GM19239 (cell line): ENCODE data around the gene RFC2.
"Not testable (repeated sequence)": the region's sequence is repeated elsewhere in the genome, so short reads cannot be mapped to it uniquely, and the experiment has no call there.

Experiments used
- DNase-seq: peaks from one replicate; pipeline ENCODE4 v3.0.0; 2011; ENCODE audit warnings: low spot score; ENCODE audit not compliant: insufficient read length
- FAIRE-seq: peaks from 2 replicates; lab custom pipeline; 2011; peaks lifted over from hg19 to GRCh38; lab: Jason Lieb, UNC

RFC2 gene

DNA sequence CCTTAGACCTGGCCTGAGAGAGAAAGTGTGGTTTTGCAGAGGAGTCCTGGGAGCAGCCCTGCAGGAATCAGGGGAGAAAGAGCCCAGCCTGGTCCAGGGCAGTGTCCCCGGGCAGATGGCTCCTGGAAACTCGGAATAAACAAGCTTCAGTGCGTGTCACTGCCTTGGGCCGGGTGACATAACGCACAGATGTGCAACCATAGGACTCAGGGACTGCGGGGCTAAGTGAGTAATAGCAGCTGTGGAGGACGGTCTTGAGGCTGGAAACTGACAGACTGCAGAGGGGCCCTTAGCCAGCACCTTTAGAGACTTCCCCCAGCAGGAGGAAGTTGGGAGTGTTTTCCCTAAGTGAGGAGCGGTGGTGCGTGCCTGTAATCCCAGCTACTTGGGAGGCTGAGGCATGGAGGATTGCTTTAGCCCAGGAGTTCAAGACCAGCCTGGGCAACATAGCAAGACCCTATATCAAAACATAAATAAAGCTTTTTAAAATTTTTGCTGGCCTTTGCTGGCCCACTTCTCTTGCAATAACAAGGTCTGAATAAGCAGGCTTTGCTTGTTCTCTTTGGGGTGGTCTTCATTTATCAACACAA, 29.8 kb upstream of the RFC2 start:
- FAIRE-seq (no peak), DNase-seq (no peak)

DNA sequence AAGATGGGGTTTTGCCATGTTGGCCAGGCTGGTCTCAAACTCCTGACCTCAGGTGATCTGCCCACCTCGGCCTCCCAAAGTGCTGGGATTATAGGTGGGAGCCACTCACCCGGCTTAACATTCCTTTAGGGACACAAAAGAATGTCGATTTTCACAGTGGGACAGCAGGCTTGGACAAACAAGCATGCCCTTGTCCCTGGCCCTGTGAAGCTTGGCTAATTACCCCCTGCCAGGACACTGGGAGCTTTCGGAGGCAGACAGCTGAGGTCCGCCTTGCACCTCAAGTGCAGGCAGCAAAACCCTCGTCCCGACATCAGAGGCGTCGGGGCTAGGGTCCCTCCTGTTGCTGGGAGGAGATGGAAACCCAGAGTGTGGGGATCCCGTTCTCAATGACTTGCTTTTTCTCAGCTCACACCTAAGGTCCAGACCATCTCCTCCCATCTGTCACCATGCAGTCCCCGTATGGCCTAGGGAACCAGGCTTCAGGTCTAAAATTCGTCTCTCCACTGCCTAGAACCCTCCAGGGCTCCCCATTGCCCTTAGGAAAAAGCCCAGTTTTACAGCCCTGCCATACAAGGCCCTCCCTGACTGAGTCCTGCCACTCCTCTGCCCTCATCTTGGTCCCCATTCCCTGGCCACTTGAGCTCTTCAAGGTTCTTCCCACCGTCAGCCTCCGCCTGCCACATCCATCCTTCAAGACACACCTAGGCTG, 28.7 kb upstream of the RFC2 start:
- DNase-seq (no peak), FAIRE-seq (no peak)

DNA sequence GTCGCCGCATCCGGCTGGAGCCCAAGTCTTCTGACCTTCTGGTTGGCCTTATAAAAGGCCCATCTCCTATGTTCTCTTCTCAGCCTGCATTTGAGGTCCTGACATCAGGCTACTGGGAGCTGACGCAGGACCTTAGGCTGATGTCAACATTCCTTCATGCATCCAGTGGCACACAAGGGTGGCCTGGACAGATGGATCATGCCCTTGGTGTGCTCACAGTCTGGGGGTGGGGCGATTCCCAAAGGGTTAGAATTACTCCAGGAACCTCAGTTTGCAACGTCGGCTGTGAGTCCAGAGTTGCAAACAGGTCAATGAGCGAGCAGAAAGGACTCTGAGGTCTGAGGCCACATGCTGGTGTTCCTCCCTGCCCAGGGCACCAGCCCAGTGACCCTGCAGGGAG, 26.8 kb upstream of the RFC2 start:
- DNase-seq (no peak), FAIRE-seq (no peak)

DNA sequence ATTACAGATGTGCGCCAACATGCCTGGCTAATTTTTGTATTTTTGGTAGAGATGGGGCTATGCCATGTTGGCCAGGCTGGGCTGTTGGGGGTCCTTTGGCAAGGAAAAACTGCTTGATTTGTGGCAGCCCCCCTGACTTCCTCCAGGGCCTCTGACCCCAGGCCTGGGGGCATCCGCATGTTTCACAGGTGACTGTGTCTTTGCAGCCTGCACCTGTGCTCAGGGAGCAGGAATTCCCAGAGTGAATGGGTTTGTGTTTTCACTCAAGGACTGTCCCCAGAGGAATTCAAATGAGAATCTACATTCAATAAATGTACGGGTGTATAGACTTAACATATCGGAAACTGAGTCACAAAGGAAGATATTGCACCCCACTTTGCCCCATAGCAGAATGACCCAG, 23.4 kb upstream of the RFC2 start:
- FAIRE-seq (no peak), DNase-seq (no peak)

DNA sequence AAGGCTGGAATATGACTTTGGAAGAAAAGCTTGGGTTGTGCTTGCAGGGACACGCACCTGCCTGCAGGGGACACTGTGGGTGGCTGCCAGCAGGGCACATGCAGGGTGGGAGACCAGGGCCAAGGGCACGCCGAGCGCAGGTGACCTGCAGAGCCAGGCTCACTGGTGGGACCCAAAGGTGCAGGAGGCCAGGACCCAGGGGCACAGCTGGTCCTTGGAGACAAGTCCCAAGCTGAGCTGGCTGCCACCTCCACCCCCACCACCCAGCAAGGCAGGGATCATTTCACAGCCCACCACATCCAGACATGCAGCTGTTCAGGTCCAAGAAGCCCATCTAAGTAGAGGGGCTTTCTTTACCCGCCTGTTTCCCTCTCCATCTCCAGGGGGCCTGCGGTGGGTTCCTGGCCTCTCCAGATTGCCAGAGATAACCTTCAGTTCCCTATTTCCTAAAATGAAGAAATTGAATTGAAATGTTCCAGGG, 21.2 kb upstream of the RFC2 start:
- FAIRE-seq (no peak), DNase-seq (no peak)

DNA sequence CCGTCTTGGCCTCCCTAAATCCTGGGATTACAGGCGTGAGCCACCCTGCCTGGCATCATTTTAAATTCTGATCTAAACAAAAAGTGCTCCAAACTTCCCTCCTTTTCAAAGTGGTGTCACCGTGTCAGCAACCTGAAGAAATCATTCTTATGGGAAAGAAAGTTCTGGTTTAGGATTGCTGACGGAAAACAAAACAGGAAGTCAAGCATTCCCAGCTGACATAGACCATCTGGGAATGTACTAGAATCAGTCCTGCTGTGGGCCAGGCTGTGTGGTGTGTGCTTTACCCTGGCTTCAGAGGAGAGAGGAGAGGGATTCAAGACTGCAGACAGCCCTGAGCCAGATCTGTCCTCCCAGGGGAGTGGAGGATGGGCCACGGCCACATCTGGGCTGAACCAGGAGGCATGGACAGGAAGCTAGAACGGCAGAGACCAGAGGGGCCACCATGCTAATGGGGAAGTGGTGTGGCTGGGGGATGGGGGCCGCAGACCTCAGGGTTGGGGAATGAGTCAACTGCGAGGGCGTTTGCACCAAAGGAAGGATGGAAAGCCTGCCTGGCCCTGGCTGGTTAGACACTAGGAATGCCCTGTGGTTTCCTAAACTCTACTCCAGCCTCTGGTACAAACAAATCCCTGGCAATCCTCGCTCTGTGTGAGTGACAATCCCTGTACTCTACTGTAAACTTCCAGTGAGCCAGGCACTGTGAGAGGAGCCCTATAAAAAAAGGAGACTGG, 18.3 kb upstream of the RFC2 start:
- peak; percentile 80 for DNase-seq
- peak; percentile 95 for FAIRE-seq

DNA sequence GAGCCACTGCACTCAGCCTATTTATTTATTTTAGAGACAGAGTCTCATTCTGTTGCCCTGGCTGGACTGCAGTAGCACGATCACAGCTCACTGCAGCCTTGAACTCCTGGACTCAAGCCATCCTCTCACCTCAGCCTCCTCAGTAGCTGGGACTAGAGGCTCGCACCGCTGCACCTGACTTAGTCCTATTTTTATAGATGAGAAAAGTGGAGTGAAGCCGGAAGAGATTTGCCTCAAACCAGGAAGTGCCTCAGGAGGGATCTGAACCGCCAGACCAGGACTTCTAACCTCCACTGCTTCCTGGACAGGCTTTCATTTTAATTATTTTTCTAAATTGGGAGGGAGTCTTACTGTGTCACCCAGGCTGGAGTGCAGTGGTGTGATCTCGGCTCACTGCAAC, 17.5 kb upstream of the RFC2 start:
- DNase-seq: no peak

DNA sequence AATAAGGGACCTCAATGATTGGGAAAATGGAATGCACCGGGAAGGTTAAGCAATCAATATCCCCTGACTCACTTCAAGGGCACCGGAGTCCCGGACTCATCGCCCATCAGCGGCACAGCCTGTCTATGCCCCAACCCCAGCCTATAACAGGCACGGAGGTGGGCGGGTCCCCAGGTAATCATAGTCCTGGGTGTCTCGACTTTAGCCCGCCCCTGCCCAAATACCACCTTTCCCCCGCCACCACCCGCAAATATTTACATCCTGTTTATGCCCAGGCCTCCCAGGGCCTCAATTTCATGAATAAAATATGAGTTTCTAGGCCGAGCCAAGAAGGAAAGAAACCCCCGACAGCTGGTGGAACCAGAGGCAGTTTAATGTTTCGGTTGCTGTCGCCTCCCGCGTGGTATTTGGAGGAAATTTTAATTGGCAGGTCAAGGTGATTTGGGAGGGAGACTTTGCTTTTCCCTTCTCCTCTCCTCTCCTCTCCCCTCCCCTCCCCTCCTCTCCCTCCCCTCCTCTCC, 15.6 kb upstream of the RFC2 start:
- DNase-seq: peak; percentile 41
- peak; percentile 76 for FAIRE-seq

More for the DNA sequence above, 17.5 kb upstream of the RFC2 start:
- peak; percentile 79 for FAIRE-seq

DNA sequence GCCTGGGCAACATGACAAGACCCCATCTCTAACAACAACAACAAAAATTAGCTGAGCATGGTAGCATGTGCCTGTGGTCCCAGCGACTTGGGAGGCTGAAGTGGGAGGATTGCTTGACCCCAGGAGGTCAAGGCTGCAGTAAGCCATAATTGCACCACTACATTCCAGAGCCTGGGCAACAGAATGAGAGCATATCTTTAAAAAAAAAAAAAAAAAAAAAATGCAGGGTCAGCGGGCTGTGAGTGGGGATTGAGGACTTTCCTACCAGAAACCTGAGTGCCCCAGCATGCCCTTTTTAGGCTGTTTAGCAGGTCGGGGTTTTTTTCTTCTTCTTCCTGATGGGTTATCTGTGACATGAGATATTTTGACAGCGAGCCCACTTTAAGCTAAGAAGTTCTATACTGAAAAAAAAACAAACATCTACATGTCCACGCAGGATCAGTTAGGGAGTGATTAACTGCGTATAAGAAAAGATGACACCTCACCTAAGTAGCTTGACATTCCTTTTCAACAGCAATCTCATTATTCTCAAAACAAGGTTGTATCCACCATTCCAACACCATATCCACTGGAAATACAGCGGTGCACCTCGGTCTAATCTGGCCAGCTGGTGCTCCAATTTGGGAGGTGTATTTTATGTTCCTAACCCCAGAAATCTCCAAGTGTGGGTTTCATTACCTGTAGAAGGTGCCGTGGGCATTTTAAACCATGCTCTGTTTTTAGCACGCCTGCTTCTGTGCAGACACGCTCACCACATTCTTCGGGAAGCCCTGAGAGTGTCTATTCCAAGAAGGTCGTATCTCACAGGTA, 13.8 kb upstream of the RFC2 start:
- DNase-seq: no peak
- FAIRE-seq: no peak

DNA sequence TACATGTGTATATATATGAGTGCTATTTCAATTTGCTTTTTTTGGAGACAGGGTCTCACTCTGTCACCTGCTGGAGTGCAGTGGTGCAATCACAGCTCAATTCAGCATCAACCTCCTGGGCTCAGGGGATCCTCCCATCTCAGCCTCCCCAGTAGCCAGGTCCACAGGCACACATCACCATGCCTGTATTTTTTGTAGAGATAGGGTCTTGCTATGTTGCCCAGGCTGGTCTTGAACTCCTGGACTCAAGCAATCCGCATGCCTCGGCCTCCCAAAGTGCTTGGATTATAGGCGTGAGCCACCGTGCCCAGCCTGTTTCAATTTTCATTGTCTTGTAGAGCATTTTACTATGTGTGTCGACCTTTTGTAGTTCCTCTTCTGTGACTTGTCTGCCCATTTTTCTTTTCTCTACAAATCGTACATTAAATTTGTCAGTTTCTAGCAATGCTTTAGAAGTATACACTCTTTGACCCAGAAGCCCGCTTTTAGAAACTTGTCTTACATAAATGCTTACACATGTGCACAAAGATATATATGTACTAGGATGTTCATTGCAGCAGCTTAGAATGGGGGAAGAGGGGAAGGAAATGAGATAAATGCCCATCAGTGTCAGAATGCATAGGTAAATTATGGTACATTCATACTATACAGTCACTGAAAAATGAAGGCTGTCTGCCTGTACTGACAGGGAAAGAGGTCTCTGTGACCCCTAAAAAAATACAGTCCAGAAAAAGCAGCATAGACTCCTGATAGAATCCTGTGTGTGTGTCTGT, 12.2 kb upstream of the RFC2 start:
- DNase-seq (no peak), FAIRE-seq (peak; percentile 55)

DNA sequence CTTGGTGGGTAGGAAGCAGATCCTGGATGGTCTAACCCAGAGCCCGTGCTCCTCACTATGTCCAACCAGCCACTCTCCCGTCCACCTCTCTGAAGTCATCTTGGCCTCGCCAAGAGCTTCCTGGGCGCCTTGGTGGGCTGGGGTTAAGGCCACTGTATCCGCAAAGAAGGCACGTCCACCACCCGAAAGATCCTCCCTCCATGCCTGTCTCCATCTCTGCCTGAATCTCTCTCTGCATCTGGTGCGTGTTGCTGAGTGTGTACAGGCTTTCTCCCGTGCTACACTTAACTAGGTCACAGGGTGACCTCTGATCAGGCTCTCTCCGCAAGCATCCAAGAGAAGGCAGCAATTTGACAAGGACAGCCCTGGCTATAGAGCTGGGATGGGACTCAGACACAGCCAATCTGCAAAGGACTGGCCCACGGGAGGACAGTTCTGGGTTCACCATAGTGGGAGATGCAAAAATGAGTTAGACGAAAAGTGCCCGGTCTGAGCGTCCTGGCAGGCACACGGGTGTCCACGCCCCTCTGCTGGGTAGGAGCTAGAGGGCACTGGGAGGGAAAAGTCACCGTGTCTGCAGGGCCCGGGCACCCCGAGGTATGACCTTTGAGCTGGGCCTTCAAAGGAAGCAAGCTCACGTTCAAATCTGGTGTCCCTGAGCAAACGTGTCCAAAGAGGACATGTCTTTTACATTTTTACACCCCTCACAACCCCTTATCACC, 9.4 kb upstream of the RFC2 start:
- no peak for FAIRE-seq
- DNase-seq: no peak

DNA sequence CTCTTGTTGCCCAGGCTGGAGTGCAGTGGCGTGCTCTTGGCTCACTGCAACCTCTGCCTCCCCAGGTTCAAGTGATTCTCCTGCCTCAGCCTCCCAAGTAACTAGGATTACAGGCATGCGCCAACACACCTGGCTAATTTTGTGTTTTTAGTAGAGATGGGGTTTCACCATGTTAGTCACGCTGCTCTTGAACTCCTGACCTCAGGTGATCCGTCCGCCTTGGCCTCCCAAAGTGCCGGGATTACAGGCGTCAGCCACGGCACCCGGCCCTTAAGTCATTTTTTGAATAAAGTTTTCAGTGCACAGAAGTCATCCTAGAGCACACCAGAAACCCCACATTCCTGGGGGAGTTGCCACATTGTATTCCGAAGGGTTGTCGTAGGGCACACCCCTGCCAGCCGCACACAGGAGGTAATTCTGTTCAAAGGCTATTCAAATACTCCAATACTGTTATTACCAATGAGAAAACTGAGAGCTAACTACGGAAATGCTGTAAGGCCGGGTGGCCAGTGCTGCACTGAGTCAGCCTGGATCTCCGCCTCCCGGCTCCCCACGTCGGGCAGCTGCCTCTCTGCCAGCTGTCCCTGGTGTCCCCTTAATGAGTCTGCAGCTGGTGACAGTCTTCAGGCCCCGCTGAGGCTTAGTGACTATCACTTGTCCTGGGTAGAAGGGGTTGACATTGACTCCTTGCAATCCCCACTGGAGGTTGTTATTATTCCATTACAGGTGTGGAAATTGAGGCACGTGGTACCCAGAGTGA, 8.6 kb upstream of the RFC2 start:
- FAIRE-seq: no peak

DNA sequence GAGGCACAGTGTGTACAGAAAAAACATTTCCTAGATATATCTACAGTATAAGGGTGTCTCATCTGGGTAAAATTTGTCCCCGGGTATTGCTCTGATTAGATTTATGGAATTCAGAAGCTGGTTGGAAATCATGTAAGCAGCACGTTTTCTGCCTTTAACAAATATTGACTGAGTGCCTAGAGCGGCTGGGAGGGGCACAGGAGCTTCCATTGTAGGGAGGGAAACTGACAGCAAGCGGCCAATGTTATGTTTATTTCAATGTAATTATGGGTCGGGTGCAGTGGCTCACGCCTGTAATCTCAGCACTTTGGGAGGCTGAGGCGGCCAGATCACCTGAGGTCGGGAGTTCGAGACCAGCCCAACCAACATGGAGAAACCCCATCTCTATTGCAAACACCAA, 4.4 kb upstream of the RFC2 start:
- no peak for DNase-seq
- no peak for FAIRE-seq

More for the DNA sequence above, 8.6 kb upstream of the RFC2 start:
- DNase-seq: no peak

DNA sequence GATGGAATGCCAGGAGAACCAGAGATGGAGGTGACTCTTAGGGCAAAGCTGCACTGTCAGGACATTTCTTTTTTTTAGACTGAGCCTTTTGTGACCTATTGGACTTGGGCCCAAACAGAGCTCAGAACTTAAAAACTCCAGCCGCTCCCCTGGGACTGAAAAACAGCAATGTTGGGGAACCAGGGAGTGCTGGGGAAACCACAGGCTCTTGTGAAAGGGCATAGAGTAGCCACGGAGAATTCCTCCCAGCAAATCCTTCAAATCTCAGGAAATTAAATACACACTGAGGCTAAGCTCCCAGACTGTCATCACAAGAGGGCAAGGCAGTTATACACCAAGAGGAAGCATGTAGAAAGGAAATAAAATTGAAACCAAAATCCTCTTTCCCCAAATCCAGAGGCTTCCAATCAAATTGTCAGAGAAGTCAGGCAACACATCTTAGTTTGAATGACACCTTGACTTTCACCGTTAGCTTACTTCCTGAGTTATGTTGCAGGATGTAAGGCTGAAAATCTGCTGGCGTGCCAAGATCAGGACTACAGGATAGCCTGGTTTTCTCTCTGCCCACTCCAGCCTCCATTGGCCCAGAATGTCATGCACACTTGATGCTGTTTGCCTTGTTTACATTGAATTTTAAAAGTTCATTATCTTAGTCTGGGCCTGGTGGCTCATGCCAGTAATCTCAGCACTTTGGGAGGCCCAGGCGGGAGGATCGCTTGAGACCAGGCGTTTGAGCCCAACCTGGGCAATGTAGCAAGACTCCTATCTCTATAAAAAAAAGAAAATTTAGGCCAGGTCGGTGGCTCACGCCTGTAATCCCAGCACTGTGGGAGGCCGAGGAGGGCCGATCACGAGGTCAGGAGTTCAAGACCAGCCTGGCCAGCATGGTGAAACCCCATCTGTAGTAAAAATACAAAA, 2.6 kb upstream of the RFC2 start:
- FAIRE-seq (peak; percentile 28), DNase-seq (no peak)

DNA sequence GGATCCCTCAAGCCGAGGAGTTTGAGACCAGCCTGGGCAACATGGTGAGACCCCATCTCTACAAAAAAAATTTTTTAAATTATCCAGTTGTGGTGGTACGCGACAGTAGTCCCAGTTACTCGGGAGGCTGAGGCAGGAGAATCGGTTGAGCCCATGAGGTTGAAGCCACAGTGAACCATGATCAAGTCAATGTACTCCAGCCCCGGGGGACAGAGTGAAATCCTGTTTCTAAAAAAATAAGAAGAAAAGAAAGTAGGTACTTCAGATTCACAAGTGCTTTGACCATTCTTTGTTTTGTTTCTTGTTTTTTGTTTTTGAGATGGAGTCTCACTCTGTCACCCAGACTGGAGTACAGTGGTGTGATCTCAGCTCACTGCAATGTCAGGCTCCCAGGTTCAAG, 1.3 kb upstream of the RFC2 start:
- peak; percentile 85 for FAIRE-seq
- DNase-seq: not testable (repeated sequence)

DNA sequence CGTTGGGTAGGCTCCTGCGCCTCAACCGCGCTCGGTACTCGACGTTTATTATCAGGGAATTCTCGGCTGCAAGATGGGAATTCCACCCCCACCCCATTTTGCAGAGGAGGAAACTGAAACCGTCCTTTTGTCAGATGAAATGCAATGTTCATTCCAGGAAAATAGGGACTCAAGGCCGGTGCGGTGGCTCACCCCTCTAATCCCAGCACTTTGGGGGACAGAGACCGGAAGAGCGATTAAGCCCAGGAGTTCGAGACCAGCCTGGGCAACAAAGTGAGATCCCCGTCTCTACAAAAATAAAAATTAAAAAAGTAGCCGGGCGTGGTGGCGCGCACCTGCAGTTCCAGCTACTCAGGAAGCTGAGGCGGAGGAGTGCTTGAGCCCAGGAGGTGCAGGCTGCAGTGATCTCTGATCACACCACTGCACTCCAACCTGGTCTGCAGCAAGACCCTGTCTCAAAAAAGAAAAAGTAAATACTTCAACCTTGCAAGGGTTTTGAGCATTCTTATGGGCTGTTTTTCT, 720 bp upstream of the RFC2 start:
- DNase-seq: no peak
- no peak for FAIRE-seq

DNA sequence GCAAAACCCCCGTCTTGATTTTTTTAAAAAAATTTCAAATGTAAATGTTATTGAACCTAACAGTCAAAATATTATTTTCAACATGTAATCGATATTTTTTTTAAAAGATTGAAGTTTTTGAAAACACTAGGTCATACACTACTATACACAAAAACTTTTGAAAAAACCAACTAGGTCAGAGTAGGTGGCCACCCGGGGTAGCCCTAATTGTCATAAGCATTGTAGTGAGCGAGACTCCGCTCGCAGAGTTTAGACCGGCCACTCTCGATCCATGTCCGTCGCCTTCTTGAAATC, 417 bp downstream of the RFC2 start:
- FAIRE-seq: no peak
- DNase-seq: no peak
